AG04450 (cell line): ENCODE data around the gene CHRNA7. TPM values are rescaled to one million over a fixed set of nuclear protein-coding genes. Genes with fewer than 3 reads are reported as not detected.

Experiments used
- CTCF ChIA-PET: fragments of 300-600, 350-600 bp; formaldehyde crosslinking; extraction: SDS; loops from one replicate; lab custom pipeline; 2022; ENCODE audit warnings: antibody characterized with exemption, inconsistent platforms; lab: Charles Lee
- POLR2A ChIA-PET: fragments of 350-600 bp; formaldehyde crosslinking; extraction: SDS; loops from one replicate; lab custom pipeline; 2021; ENCODE audit warnings: antibody characterized with exemption, inconsistent platforms; lab: Yijun Ruan, JAX
- DNase-seq: peaks from one replicate; pipeline ENCODE4 v3.0.0-alpha.2; 2011; ENCODE audit warnings: low read depth, low spot score
- H3K27ac ChIP-seq: one replicate; pipeline ENCODE4 v1.5.1; 2012; ENCODE audit warnings: low read depth, low read length, control low read depth
- H3K27me3 ChIP-seq: one replicate; pipeline ENCODE4 v1.6.0; 2012; ENCODE audit warnings: low read length; ENCODE audit not compliant: control insufficient read depth, insufficient read depth
- H3K4me3 ChIP-seq: 2 replicates; pipeline ENCODE4 v1.5.1; 2011; ENCODE audit warnings: mild to moderate bottlenecking, low read depth, low read length, control low read depth
- H3K9me3 ChIP-seq: 2 replicates; pipeline ENCODE4 v1.5.1; 2012; ENCODE audit warnings: low read length; ENCODE audit not compliant: control insufficient read depth, insufficient read depth
- polyA plus RNA-seq: library from polyadenylated mRNA; depleted of rRNA; stranded (reverse); fragments of >200 nt; gene quantifications from 2 replicates; pipeline ENCODE4 v1.2.3, GENCODE V29; 2011
- TF ChIP-seq, protein P1 (sequence below): IDR thresholded peaks from 2 replicates; pipeline ENCODE4 v1.5.1; 2011; ENCODE audit warnings: low read depth, low read length, control low read depth, inconsistent platforms

Gene CHRNA7
- polyA plus RNA-seq, 1 experiment = 0.27 TPM

DNA sequence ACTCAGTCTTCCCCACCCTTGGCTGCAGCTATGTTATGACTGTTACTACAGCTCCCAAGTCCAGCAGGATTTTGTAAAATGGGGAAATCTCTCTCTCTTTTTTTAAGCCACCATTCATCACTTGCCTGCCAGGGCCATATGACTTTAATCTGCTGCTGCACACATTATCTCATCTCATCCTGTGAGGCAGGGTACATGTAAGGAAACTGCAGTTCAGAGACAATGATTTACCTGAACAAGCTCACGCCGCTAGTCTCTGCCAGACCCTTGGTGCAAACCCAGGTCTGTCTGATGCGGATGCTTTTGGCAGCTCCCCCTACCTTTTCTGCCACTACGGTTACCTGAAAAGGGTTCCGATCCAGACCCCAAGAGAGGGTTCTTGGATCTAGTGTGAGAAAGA, 78.3 kb downstream of the CHRNA7 start:
- Histone ChIP-seq H3K27ac (no peak overlapping the region), H3K9me3 (no peaks in the 10 kb centered on the region), H3K4me3 (no peak overlapping the region), H3K27me3 (no peaks in the 10 kb centered on the region)
- TF ChIP-seq, protein P1, sequence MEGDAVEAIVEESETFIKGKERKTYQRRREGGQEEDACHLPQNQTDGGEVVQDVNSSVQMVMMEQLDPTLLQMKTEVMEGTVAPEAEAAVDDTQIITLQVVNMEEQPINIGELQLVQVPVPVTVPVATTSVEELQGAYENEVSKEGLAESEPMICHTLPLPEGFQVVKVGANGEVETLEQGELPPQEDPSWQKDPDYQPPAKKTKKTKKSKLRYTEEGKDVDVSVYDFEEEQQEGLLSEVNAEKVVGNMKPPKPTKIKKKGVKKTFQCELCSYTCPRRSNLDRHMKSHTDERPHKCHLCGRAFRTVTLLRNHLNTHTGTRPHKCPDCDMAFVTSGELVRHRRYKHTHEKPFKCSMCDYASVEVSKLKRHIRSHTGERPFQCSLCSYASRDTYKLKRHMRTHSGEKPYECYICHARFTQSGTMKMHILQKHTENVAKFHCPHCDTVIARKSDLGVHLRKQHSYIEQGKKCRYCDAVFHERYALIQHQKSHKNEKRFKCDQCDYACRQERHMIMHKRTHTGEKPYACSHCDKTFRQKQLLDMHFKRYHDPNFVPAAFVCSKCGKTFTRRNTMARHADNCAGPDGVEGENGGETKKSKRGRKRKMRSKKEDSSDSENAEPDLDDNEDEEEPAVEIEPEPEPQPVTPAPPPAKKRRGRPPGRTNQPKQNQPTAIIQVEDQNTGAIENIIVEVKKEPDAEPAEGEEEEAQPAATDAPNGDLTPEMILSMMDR = no peak
- ChIA-PET CTCF (no interaction called here), POLR2A (no interaction called here)
- DNase-seq = no peak

DNA sequence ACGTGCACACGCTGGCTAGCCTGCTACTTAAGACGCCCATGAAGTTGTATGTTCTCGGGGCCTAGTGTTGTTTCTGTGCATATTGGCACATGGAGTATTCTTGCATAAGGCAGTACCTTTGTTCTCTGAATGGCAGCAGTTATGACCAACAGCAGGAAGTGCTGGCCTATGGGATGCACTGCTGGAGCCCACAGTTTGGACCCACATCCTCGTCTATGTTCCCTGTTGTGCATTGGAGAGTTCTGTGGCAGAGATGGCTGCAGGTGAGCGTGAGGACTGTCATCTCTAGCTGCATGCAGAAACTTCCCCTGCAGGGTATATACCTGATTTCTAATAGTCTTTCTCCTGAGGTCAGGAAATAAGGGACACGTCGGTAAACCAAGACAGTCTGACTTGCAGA, 81.8 kb downstream of the CHRNA7 start:
- ChIA-PET CTCF (no interaction called here), POLR2A (no interaction called here)
- Histone ChIP-seq H3K27ac (no peak overlapping the region), H3K9me3 (no peaks in the 10 kb centered on the region), H3K4me3 (no peak overlapping the region), H3K27me3 (no peaks in the 10 kb centered on the region)
- TF ChIP-seq, protein P1 = no peak
- DNase-seq = no peak

DNA sequence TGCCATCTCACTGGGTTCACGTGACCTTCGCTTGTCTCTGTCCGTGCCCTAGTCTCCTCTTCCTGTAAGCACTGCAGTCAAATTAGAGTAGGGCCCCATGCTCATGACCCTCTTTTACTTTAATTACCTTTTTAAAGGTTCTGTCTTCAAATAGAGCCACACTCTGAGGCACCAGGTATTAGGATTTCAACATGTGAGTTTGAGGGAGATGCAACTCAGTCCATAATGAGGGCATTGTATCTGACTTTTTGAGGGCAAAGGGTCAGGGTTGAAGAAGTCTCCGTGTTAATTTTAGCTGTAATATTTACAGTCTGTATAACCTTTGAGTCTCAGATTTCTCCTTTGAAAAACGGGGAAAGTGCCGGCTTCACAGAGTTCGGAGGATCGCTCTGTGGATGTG, 82.9 kb downstream of the CHRNA7 start:
- no peaks in the 10 kb centered on the region for H3K9me3 ChIP-seq
- no peak for DNase-seq
- CTCF ChIA-PET = no interaction called here
- TF ChIP-seq, protein P1 = no peak
- H3K27me3 ChIP-seq = no peaks in the 10 kb centered on the region
- POLR2A ChIA-PET = no interaction called here
- no peak overlapping the region for H3K4me3 ChIP-seq
- H3K27ac ChIP-seq = no peak overlapping the region

DNA sequence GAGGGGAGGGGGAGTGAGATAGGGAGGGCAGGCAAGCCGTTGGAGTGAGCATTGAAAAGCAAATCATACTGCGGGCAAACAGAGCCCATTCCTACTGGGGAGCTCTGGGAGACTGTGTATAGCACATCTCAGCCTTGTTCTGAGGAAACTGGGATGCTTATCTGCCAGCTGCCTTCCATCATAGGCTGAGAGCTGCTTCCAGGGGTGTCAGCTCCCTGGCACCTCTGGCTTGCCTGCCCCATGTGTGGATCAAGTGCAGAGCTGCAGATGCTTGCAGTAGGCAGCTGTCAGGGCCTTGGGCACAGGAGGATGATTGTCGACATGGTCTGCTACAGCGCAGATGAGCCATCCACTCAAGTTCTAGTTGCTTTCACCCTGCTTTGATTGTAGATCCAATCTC, 86.8 kb downstream of the CHRNA7 start:
- Histone ChIP-seq H3K9me3 (no peaks in the 10 kb centered on the region), H3K27ac (no peak overlapping the region), H3K4me3 (no peak overlapping the region), H3K27me3 (no peaks in the 10 kb centered on the region)
- no peak for DNase-seq
- CTCF ChIA-PET = no interaction called here
- POLR2A ChIA-PET = no interaction called here
- TF ChIP-seq, protein P1 = no peak

DNA sequence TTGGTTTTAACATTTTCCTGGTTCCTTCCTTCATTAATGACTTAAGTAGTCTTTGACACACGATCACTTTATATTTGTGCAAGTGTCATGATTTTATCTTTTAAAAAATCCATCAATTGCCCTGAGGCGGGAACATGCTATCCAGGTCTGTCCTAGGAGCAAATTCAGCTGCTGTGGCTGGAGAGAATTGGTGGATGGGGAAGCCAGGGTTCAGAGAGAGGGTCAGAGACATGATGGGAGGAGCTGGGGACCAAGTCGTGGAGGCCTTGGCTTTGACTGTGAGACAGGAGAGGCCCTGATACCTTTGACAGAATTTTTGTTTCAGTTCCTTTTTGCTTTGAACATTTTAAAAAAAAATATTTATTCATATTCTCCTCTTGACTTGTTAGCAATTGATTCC, 89.0 kb downstream of the CHRNA7 start:
- DNase-seq = no peak
- ChIA-PET CTCF (no interaction called here), POLR2A (no interaction called here)
- Histone ChIP-seq H3K9me3 (no peaks in the 10 kb centered on the region), H3K27ac (no peak overlapping the region), H3K4me3 (no peak overlapping the region), H3K27me3 (no peaks in the 10 kb centered on the region)
- TF ChIP-seq, protein P1 = no peak
